HG03045 (cell line): ENCODE data around the gene DALRD3.
"Not testable (repeated sequence)": the region's sequence is repeated elsewhere in the genome, so short reads cannot be mapped to it uniquely, and the experiment has no call there.

Experiments
- ATAC-seq: cut with Tn5 transposase; IDR thresholded peaks from one replicate; pipeline ENCODE4 v1.9.1; 2021; ENCODE audit warnings: mild to moderate bottlenecking, moderate library complexity; ENCODE audit not compliant: unreplicated experiment

The DALRD3 gene

DNA sequence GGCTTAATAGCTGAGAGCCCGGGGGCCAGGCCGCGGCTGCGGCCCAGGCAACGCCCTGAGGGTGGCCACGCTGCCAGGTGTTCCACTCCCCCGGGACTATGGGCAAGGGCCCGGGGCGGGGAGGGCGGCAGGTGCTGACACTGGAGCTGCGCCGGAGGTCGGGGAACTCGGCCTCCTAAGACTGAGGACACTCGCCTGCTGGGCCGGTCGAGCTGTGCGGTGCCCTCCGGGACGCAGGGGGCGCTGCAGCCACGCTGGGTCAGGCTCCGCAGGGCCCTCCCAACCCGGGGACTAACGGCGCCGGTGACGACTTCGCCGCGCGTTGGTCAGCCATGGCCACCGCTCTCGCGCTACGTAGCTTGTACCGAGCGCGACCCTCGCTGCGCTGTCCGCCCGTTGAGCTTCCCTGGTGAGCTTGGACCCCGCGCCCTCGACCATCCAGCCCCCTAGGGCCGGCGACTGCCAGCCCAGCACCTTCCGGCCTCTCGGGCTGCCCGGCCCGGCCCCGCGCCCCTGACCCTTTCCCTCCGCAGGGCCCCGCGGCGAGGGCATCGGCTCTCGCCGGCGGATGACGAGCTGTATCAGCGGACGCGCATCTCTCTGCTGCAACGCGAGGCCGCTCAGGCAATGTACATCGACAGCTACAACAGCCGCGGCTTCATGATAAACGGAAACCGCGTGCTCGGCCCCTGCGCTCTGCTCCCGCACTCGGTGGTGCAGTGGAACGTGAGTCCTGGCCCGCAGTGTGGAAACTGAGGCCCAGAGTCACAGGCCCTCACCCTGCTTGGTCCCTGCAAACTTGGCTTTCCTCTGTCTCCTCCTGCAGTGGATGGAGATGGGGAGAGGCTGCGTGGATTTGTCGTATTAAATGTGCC lies 3.7 kb upstream of the DALRD3 start, which contains the start of gene NDUFAF3:
NDUFAF3 (plus strand) TSS at position 309 of the 875 bp plus-strand sequence; CDS start at position 333, 24 bp downstream.
- ATAC-seq: peak; percentile 50

DNA sequence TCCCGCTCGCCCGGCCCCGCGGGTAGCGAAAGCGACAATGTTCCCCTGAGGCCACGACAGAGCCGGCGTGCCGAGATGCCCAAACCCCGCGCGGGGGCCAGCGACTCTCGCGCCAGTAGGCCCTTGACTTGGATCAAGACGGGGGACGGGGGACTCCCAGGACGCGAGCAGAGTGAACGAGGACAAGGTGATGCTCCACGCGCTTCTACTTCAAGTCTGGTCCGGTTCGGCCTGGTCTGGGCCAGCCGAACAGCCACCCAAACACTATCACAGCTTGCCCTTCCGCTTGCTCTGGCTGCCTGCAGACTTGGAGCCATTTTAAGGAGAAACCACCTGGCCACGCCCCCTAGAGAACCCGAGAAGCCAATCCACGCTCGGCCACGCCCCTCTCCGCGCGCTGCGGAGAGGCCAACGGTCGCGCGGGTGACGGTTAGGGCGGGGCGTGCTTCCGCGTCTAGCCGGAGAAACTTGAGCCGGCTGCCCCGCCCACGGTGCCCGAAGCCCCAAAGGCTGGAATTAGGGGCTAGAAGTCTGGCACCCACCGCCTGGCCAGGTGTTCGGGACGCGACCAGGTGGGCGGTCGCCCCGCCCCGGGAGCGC lies 2.9 kb upstream of the DALRD3 start:
- ATAC-seq: peak; percentile 54

DNA sequence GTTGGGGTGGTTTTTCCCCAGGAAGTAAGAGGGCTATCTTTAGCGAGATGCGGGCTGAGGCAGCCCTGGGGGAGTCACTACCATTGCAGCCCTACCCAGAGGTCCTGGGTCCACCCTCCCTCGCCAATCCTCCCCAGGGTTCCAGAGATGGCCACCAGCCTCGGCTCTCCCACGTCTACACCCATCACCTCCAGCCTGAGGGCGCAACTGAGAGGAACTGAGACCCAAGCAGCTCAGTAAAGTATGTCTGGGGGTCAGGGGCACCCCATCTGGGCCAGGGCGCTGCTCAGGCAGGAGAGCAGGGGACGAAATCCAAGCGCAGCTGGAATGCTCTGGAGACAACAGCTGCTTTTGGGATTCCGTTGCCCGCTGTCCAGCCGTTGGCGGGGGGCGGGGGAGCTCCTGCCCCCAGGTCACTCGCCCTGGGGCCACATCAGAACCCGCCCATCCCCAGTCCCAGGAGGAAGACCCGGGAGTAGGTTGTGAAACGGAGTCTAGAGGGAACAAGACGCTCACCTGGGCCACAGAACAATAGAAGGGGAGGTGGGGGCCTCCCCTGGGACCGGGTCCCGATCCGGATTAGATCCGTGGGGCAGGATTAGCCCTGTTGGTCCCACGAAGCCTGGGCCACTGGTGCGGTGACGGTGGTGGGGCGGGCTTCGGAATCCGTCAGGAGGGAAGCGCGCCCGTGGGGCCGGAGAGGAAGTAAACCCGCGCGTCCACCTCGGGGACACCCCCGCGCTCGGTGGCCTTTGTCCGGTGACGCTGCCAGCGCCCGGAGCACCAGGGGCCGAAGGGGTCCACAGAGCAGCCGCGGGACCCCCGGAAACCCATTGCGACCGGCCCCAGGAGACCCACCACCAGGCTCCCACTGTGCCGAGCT lies 2.2 kb upstream of the DALRD3 start:
- peak; percentile 6 for ATAC-seq

DNA sequence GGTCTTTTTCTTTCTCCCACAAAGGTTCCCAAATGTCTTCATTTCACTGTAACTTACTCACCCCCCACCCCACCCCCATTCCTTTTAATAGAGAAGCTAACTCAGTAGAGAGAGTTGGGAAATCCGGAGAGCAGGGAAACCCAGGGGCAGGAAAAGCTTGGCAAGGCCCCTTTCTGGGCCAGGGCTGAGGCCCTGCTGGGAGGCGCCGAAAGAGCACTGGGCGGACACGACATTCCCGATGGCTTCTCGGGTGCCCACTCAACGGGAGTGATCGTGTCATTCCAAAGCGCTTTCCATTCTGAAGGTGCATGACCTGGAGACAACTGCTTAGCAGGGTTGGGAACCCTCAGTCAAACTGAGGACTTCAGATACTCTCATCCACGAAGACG lies 1.6 kb upstream of the DALRD3 start:
- ATAC-seq: no peak

DNA sequence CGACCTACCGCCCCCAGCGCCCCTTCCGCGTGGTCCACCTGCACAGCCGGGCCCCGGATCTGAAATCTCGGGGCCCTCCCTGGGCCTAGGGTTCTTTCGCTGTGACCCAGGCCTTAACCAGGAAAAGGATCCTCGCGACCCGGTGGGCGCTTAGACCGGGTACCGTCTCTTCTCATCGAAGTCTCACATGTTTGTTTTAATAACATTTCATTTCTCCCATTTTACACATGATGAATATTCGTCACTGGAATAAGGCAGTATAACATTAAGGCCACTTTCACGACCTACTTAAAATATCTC lies 277 bp upstream of the DALRD3 start:
- no peak for ATAC-seq

DNA sequence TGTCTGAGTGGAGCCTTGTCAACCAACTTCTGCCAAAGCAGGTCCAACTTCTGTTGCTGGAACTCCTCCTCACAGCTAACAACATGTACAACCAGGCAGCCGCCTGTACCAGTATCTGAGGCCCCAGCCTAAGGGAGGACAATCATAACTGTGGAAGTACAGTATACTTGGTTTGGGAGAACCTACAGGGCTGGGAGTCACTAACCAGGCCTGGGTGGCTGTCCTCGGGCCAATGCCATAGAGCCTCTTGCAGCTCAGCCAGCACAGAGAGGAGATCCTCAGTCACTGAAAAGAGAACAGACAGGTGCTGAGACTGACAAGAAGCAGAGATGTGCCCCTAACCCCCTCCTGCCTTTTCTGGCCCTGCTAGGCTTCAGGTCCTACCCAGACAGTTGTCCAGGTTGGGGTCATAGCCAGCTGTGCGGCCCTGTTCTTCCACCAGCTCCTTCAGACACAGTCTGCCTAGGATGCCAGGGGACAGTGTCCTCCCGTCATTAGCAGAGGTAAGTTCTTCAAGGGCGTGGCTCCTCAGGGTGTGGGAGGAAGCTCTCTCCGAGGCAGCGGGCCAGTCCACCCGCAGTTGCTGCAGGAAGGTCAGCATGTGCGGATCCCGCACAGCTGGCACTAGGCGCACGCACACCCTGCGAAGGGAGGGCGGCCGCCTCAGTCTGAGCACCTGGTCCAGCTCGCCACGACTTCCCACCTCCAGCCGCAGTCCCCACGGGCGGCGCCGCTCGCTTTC lies 980 bp downstream of the DALRD3 start:
- no peak for ATAC-seq

DNA sequence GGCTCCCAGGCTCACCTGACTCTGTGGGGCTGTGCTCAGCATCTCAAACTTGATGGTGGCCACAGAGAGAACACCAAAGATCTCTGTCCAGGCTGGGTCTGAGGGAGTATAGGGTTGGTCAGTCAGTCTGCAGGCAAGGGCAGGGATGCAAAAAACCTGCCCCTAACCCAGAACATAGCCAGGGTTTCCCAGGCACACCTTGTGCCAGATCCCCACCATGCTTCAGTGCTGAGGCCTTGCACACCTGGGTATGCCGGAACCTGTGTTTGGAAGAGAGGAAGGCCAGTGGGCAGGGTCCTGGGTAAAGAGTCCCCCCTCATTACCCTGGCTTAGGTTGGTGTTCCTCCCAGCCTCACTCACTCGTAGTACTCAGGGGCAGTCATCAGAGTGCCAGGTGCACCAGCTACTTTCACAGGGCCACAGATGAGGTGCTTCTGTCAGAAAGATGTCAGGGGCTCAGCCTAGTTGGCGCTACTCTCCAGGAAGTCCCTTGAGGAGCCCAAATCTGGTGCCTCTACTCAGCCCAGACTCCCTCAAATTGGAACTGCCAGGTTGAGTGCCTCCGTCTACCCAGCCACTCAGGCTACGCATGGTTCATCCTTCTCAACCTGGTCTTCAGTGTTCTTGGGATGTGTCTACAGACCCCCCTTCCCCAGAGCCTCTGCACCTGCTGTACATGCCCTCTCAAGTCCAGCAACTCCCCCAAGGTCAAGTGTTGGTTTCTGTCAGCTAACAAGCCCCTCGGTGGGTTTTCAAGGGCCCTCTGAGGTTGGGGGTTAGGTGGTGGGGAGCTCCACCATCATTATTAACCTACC lies 1.8 kb downstream of the DALRD3 start:
- no peak for ATAC-seq

DNA sequence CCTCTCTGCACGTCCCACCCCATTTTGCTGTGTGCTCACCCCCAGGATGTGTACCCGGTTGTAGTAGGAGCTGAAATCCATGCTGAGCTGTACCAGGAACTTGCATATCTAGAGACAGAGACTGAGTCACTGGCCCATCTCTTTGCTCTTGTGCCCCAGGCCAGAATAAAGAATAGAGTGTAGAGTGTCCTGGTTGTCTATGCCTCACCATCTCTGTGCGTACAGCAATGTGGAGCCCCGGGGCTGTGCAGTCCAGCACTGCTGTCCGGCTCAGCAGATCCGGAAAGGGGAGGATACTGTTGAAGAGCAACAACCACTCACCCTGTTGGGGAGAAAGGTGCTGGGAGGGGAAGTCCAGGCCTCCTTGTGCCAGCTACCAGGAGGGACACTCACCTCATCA lies 2.6 kb downstream of the DALRD3 start:
- no peak for ATAC-seq

DNA sequence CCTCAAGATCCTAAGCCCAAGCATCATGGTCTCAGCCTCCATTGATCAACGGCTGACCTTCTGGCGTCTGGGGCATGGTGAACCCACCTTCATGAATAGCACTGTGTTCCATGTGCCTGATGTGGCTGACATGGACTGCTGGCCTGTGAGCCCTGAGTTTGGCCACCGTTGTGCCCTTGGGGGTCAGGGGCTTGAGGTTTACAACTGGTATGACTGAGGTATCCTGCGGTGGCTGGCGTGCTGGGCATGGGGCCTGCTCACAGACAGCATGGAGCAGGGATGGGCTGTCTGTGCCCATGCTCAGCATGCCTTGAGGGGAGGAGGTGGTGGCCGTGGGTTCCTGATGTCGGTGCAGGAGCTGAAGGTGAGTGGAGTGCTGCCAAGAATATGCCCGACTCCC lies 3.3 kb downstream of the DALRD3 start:
- ATAC-seq: no peak

DNA sequence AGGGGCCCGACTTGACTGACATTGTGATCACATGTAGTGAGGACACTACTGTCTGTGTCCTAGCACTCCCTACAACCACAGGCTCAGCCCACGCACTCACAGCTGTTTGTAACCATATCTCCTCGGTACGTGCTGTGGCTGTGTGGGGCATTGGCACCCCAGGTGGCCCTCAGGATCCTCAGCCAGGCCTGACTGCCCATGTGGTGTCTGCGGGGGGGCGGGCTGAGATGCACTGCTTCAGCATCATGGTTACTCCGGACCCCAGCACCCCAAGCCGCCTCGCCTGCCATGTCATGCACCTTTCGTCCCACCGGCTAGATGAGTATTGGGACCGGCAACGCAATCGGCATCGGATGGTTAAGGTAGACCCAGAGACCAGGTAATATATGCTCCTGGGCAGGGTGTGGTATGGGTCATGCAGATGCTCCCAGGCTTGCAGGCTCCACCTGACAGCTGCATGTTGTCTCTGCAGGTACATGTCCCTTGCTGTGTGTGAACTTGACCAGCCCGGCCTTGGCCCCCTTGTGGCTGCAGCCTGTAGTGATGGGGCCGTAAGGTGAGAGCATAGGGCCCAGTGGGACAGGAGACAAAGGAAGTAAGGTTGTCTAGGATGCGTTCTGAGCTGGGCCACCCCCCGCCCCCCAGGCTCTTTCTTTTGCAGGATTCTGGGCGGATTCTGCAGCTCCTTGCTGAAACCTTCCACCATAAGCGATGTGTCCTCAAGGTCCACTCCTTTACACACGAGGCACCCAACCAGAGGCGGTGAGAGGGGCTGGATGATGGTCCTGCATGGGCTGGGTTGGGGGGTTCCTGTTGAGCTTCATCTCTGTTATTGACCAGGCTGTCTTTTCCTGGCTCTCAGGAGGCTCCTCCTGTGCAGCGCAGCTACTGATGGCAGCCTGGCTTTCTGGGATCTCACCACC lies 4.4 kb downstream of the DALRD3 start:
- ATAC-seq: no peak

DNA sequence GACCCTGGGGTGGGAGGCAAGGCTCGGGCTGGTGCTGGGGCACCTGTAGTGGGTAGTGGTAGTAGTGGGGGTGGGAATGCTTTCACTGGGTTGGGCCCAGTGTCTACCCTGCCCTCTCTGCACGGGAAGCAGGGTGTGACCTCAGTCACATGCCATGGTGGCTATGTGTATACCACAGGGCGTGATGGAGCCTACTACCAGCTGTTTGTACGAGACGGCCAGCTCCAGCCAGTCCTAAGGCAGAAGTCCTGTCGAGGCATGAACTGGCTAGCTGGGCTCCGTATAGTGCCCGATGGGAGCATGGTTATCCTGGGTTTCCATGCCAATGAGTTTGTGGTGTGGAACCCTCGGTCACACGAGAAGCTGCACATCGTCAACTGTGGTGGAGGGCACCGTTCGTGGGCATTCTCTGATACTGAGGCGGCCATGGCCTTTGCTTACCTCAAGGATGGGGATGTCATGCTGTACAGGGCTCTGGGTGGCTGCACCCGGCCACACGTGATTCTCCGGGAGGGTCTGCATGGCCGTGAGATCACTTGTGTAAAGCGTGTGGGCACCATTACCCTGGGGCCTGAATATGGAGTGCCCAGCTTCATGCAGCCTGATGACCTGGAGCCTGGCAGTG lies 5.2 kb downstream of the DALRD3 start:
- no peak for ATAC-seq

DNA sequence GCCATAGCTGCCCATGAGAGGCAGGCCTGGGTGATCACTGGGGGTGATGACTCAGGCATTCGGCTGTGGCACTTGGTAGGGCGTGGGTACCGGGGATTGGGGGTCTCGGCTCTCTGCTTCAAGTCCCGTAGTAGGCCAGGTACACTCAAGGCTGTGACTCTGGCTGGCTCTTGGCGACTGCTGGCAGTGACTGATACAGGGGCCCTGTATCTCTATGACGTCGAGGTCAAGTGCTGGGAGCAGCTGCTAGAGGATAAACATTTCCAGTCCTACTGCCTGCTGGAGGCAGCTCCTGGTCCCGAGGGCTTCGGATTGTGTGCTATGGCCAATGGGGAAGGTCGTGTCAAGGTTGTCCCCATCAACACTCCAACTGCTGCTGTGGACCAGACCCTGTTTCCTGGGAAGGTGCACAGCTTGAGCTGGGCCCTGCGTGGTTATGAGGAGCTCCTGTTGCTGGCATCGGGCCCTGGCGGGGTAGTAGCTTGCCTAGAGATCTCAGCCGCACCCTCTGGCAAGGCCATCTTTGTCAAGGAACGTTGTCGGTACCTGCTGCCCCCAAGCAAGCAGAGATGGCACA lies 5.9 kb downstream of the DALRD3 start:
- ATAC-seq: no peak

DNA sequence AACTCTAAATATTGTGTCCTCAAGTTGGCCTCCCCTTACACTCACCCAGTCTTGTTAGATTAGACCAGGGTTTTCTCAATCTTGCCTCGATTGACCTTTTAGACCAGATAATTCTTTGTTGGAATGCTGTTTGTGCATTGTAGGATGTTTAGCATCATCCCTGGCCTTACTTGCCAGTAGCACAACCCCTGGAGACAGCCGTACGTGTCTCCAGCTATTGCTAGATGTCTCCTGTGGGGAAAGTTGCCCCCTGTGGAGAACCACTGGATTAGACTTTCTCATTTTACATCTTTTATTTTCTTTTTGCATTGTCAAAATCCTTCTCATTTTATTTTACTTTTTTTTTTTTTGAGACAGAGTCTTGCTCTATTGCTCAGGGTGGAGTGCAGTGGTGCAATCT lies 9.0 kb downstream of the DALRD3 start:
- ATAC-seq: no peak

DNA sequence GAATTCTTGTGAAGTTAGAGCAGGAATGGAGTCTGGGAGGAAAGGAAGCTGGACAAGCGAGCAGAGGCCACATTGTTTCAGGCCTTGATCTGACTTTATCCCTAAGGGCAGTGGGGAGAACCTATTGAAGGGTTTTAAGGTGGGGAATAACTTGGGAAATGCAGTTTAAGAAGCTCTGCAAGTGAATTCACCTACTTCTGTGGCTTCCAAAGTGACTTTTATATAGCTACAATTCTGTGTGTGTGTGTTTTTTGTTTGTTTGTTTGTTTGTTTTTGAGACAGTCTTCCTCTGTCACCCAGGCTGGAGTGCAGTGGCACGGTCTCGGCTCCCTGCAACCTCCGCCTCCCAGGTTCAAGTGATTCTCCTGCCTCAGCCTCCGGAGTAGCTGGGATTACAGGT lies 9.8 kb downstream of the DALRD3 start:
- not testable (repeated sequence) for ATAC-seq

DNA sequence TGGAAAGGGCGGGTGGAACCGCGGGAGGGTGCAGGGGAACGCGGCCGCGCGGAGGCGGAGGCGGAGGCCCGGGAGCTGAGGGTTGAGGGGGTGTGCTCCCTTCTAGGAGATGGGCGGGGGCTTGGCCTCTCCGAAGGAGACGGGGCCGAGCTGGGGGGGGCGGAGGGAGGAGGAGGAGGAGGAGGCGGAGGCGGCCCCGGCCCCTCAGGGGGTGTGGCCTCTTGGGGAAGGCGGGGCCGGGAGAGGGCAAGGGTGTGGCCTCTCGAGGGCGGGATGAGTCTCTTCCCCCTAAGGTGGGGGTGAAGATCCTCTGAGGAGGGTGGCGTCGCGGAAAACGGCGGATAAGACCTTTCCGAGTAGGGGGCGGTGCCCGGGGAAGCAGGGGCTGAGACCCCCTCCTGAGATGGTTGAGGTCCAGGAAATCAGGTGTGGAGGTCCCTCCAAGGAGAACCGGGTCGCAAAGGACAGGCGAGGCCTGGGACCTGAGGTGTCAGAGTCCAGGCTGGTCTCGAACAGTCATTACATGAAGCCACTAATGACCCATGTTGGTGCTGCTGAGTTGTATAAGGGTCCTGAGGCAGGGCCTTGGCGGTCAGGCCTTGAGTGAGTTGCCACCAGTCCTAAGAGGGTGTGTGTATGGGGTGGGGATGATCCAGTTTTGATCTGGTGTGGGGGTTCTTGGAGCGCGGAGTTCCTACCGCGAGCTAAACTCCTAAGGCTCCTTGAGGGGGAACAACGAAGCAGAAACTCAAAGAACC lies 10.4 kb downstream of the DALRD3 start:
- ATAC-seq: peak; percentile 36

DNA sequence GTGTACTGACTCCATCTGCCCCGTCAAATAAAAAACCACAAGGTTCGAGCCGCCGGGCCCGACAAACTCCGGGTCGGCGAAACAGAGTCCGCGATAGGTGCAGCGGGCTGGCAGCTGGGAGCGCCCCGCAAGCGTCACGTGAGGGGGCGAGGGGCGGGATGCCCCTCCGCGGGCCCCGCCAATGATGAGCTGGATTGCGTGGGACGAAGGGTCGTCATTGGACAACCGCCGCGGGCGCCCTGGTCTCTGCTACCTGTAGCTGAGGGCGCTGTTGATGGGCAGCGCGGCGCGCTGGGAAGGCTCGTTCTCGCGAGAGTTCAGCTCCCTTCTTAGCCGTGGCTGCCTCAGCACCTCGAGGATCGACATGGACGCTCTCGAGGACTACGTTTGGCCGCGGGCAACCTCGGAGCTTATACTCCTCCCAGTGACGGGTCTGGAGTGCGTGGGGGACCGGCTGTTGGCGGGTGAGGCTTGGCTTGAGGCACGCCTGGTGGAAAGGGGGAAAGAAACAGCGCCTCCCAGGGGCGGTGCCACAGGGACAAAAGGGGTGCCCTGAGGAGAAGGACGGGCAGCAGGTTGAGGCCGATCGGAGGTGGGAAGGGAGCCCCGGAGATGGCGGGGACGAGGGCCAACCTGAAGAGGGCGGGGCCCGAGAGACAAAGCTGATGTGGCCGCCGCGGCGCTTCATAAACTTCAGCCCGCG lies 11.2 kb downstream of the DALRD3 start, which contains the start of gene WDR6:
WDR6 (plus strand) TSS at position 324 of the 703 bp plus-strand sequence; CDS start at position 365, 41 bp downstream.
- peak; percentile 80 for ATAC-seq
